ENCODE data around the gene SLCO4A1. TPM values are rescaled to one million over a fixed set of nuclear protein-coding genes. Genes with fewer than 3 reads are reported as not detected.

Gene SLCO4A1
- total RNA-seq, 1 donor from 2014 or later, result 160 TPM

DNA sequence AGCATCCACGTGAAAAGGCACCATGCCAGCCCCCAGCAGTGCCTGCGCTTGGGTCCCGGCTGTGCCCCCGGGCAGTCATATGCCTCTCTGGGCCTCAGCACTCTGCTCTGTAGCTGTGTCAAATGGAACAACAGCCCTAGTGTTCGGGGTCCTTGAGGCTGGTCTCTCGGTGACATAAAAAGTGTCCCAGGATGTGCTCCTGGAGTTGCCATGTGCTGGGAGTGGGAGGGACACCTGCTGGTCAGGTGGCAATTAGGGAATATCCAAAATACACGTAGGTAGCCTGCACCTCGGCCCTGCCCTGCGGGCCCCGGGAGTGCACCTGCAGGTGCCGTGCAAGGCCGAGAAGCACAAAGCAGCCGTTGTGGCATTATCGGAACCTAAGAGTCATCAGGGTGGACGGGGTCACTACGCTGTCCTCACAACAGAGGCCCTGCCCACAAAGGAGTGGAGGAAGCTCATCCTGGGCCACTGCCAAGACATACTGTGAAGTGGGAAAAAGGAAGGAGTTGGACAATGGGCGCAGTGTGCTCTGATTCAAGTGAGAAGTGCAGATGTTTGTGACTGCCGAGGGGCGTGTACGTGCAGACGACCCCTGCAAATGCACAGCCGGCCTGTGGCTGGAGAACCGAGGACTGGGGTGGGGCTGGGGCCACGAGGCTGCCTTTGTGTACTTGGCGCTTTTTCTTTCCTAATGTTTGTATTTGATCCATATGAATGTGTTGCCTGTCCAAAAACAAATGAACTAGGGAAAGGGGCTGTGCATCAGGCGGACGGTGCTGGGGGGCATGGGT, 24.6 kb downstream of the SLCO4A1 start:
- TF ChIP-seq CTCF (IDR thresholded peaks at IDR 0.05), result no peak
- Histone ChIP-seq H3K4me3 (no peak overlapping the region), H3K36me3 (no peaks in the 10 kb centered on the region), H3K27ac (no peak overlapping the region), H3K9me3 (no peaks in the 10 kb centered on the region), H3K27me3 (no peaks in the 10 kb centered on the region), H3K4me1 (no peaks in the 10 kb centered on the region)
- DNase-seq (ENCODE audit: low spot score in 2 of 2), result peak; percentile 58 to 78
- intact Hi-C loops (cut with DNase I), result no loop called here

DNA sequence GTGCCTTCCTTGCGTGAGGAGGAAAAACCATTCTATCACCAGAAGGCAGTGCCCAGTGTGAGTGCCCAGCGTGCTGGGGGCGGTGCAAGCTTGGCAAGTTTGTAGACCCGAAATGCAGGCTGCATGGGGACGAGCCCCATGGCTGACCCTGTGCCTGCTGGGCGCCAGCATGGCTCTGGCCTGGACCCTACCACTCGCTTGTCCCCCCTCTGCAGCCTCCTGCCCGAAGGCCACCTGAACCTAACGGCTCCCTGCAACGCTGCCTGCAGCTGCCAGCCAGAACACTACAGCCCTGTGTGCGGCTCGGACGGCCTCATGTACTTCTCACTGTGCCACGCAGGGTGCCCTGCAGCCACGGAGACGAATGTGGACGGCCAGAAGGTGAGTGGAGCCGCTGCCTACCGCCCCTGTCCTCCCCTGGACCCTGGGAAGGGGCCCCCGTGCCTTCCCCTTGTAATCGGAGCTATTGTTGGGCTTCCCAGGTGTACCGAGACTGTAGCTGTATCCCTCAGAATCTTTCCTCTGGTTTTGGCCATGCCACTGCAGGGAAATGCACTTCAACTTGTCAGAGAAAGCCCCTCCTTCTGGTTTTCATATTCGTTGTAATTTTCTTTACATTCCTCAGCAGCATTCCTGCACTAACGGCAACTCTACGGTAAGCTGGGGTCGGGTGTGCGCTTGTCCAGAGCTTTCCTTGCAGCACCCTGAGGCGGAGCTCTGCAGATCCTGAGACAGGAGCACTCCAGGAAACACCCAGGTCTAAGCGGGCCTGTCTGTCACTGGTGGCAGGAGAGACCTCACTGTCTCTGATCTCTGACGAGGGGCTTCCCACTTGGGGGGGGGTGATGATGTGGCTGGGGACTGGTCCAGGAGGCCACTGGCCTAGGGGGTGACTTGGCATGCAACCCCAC, 25.5 kb downstream of the SLCO4A1 start:
- H3K27me3 ChIP-seq, result no peaks in the 10 kb centered on the region
- H3K4me3 ChIP-seq, result no peak overlapping the region
- no peaks in the 10 kb centered on the region for H3K36me3 ChIP-seq
- H3K4me1 ChIP-seq, result no peaks in the 10 kb centered on the region
- intact Hi-C loops (cut with DNase I), result loop anchor here (1.0 to 2.0 kb wide), 2 partner anchors 123 to 141 kb away; no protein-coding TSS in a partner anchor
- no peak for TF ChIP-seq CTCF (IDR thresholded peaks at IDR 0.05)
- no peaks in the 10 kb centered on the region for H3K9me3 ChIP-seq
- no peak for DNase-seq (ENCODE audit: low spot score in 2 of 2)
- H3K27ac ChIP-seq, result no peak overlapping the region

GRCh38 chr20:62668441-62669027, 26.2 kb downstream of the SLCO4A1 start:
- H3K9me3 ChIP-seq, result no peaks in the 10 kb centered on the region
- H3K27me3 ChIP-seq, result no peaks in the 10 kb centered on the region
- H3K27ac ChIP-seq, result no peak overlapping the region
- no peaks in the 10 kb centered on the region for H3K36me3 ChIP-seq
- intact Hi-C loops (cut with DNase I), result loop anchor here (1.0 to 2.0 kb wide), 2 partner anchors 122 to 140 kb away; no protein-coding TSS in a partner anchor
- peak in 1 of 2 donors; percentile 78 for DNase-seq (ENCODE audit: low spot score in 2 of 2)
- no peak overlapping the region for H3K4me3 ChIP-seq
- H3K4me1 ChIP-seq, result no peaks in the 10 kb centered on the region
- TF ChIP-seq CTCF (IDR thresholded peaks at IDR 0.05), result peak; percentile 46 to 75 (median 68)

DNA sequence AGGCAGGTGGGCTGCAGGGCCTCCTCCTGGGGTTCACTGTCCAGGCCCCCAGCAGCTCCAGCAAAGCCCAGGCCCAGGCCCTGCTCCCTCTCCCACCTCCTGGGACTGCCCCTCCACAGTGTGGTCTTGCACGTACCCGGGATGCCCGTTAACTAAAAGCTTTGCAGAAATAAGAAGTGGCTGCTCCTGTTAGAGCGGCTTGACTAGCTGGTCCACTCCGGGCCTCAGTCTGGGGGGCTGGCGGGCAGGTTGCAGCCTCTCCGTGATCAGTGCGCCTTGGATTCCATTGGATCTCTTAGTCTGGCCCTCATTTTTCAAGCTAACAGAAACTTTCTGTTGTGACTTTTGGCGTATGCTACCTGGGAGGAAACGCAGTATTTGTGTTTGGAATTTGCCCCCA, 26.9 kb downstream of the SLCO4A1 start:
- intact Hi-C loops (cut with DNase I), result loop anchor here (2.0 kb wide), 1 partner anchor 122 kb away; no protein-coding TSS in a partner anchor
- Histone ChIP-seq H3K36me3 (no peaks in the 10 kb centered on the region), H3K4me1 (no peaks in the 10 kb centered on the region), H3K4me3 (no peak overlapping the region), H3K27me3 (no peaks in the 10 kb centered on the region), H3K9me3 (no peaks in the 10 kb centered on the region), H3K27ac (no peak overlapping the region)
- DNase-seq (ENCODE audit: low spot score in 2 of 2), result no peak
- TF ChIP-seq CTCF (IDR thresholded peaks at IDR 0.05), result no peak

DNA sequence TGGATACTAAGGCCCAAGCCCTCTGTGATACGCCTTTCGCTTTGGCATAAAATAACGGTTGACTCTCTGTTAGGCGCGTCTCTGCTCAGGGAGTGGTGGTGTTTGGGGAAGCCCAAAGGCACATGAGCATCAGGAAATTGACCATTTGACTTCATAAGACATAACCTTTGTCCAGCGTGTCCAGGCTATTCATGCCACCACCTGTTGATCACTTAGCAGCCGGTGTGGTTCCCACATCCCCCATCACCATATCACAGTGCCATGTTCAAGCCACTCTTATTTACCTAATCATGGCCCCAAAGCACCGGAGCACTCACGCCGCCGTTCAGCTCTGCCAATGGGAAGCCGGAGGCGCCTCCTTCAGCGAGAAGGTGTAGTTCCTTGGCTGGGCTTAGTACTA, 27.9 kb downstream of the SLCO4A1 start:
- intact Hi-C loops (cut with DNase I), result no loop called here
- no peaks in the 10 kb centered on the region for H3K27me3 ChIP-seq
- no peak overlapping the region for H3K27ac ChIP-seq
- no peak overlapping the region for H3K4me3 ChIP-seq
- no peak for TF ChIP-seq CTCF (IDR thresholded peaks at IDR 0.05)
- no peaks in the 10 kb centered on the region for H3K4me1 ChIP-seq
- H3K9me3 ChIP-seq, result no peaks in the 10 kb centered on the region
- DNase-seq (ENCODE audit: low spot score in 2 of 2), result no peak
- no peaks in the 10 kb centered on the region for H3K36me3 ChIP-seq

Data from ascending aorta (tissue), 2 donors.